HepG2 (cell line): ENCODE results near the gene RBM5. TPM values are rescaled to one million over a fixed set of nuclear protein-coding genes. Genes with fewer than 3 reads are reported as not detected.
A peak's percentile ranks its signal among the peaks of the same experiment; 100 is the strongest.

ENCODE experiments used
- ATAC-seq: fragments of 200-7000 bp; cut with Tn5 transposase; 3 replicates; pipeline ENCODE4 v1.9.1; 2020; ENCODE audit warnings: mild to moderate bottlenecking, moderate library complexity
- BruUV-seq: library from RNA; stranded (reverse); fragments of 400-500 nt; replicated peaks from 2 replicates; lab custom pipeline; 2021; lab: Mats Ljungman, UMichigan
- CTCF ChIA-PET: fragments of 300-600 bp; formaldehyde crosslinking; extraction: SDS; loops from one replicate; lab custom pipeline; 2021; ENCODE audit warnings: low total read pairs, inconsistent platforms, low intra/inter-chr PET ratio; lab: Yijun Ruan, JAX
- POLR2A ChIA-PET: fragments of 350-600 bp; sonication (Branson Sonifier 250); formaldehyde crosslinking; loops from one replicate; lab custom pipeline; 2020; ENCODE audit warnings: antibody characterized with exemption, inconsistent platforms; lab: Yijun Ruan, JAX
- DNase-seq: peaks from one replicate; pipeline ENCODE4 v3.0.0-alpha.2; 2015; ENCODE audit warnings: low spot score
- FAIRE-seq: peaks from 3 replicates; lab custom pipeline; 2011; peaks lifted over from hg19 to GRCh38; lab: Jason Lieb, UNC
- H2AFZ ChIP-seq: one replicate; pipeline ENCODE4 v1.6.1; 2011; ENCODE audit warnings: low read length, inconsistent platforms
- H3K27ac ChIP-seq: fragments of 300-600 bp; 3 replicates; pipeline ENCODE4 v1.8.0; 2011; ENCODE audit warnings: mixed run types, mild to moderate bottlenecking, mixed read lengths, low read length, inconsistent platforms; ENCODE audit not compliant: insufficient read depth; ENCODE audit errors: extremely low read length
- H3K27me3 ChIP-seq, 2 experiments: fragments of 200-600 bp in 1 of 2; 2 replicates in 1 of 2; 3 replicates in 1 of 2; pipeline versions ENCODE4 v1.6.0 to v1.8.0; 2011; ENCODE audit warnings: low read length in 2 of 2, mild to moderate bottlenecking in 2 of 2, moderate library complexity in 2 of 2, inconsistent platforms in 1 of 2; ENCODE audit not compliant: insufficient read depth in 2 of 2, control insufficient read depth in 1 of 2
- H3K36me3 ChIP-seq, 2 experiments: fragments of 200-600 bp in 1 of 2; replicated peaks in 1 of 2; 2 replicates in 1 of 2; 3 replicates in 1 of 2; pipeline versions ENCODE4 v1.5.1 to v1.8.0; 2011; ENCODE audit warnings: low read length in 2 of 2, inconsistent platforms in 1 of 2; ENCODE audit not compliant: insufficient read depth in 2 of 2, control insufficient read depth in 1 of 2
- H3K4me1 ChIP-seq: 2 replicates; pipeline ENCODE4 v1.5.1; 2012; ENCODE audit warnings: low read length, inconsistent platforms; ENCODE audit not compliant: insufficient read depth
- H3K4me2 ChIP-seq: 2 replicates; pipeline ENCODE4 v1.6.0; 2011; ENCODE audit warnings: low read depth, low read length, inconsistent platforms
- H3K4me3 ChIP-seq, 3 experiments: fragments of 200-600 bp in 1 of 3; sonication (generic), shearing (Covaris generic) in 1 of 3; replicated peaks in 1 of 3; 2 replicates each; pipeline ENCODE4 v1.5.1; 2011 to 2016; ENCODE audit warnings: low read length in 3 of 3, inconsistent platforms in 2 of 3, low read depth in 2 of 3, mild to moderate bottlenecking in 2 of 3, control low read depth in 1 of 3, mixed read lengths in 1 of 3; ENCODE audit not compliant: insufficient read depth in 1 of 3
- H3K79me2 ChIP-seq: one replicate; pipeline ENCODE4 v1.6.1; 2011; ENCODE audit warnings: low read length, inconsistent platforms; ENCODE audit not compliant: insufficient read depth
- H3K9ac ChIP-seq: 2 replicates; pipeline ENCODE4 v1.6.0; 2011; ENCODE audit warnings: mild to moderate bottlenecking, low read depth, low read length, inconsistent platforms; ENCODE audit not compliant: insufficient read depth
- H3K9me3 ChIP-seq: 2 replicates; pipeline ENCODE4 v1.5.1; 2012; ENCODE audit warnings: mild to moderate bottlenecking, low read length
- H4K20me1 ChIP-seq: 2 replicates; pipeline ENCODE4 v1.6.0; 2011; ENCODE audit warnings: inconsistent platforms, mild to moderate bottlenecking, low read length, moderate library complexity; ENCODE audit not compliant: insufficient read depth
- FOXA1 ChIP-seq, 2 experiments: fragments of 450-650 bp in 1 of 2; sonication (generic) in 1 of 2; formaldehyde crosslinking in 1 of 2; IDR thresholded peaks; 2 replicates each; pipeline versions ENCODE4 v1.4.0 to v1.6.1; 2016 to 2020; ENCODE audit warnings: missing genetic modification reagents in 1 of 2
- HCFC1 ChIP-seq: fragments of 150-350 bp; IDR thresholded peaks from 2 replicates; pipeline ENCODE4 v1.6.1; 2014; ENCODE audit warnings: low read depth, low read length
- MAZ ChIP-seq, 2 experiments: sonication (generic) in 1 of 2; formaldehyde crosslinking in 1 of 2; IDR thresholded peaks; 2 replicates each; pipeline versions ENCODE4 v1.5.0 to v1.6.1; 2012 to 2020; ENCODE audit warnings: low read depth in 2 of 2, mild to moderate bottlenecking in 2 of 2, borderline replicate concordance in 1 of 2, improper control_type of control experiment in 1 of 2, low read length in 1 of 2, missing genetic modification reagents in 1 of 2, moderate library complexity in 1 of 2
- UBTF ChIP-seq: sonication (generic); formaldehyde crosslinking; IDR thresholded peaks from 2 replicates; pipeline ENCODE4 v1.4.0; 2020; ENCODE audit warnings: mild to moderate bottlenecking, missing genetic modification reagents
- ZNF414 ChIP-seq: sonication (generic); formaldehyde crosslinking; IDR thresholded peaks from 2 replicates; pipeline ENCODE4 v1.5.0; 2020; ENCODE audit warnings: missing genetic modification reagents
- ZNF788 ChIP-seq: sonication (generic); formaldehyde crosslinking; IDR thresholded peaks from 2 replicates; pipeline ENCODE4 v1.5.0; 2020; ENCODE audit warnings: mild to moderate bottlenecking, missing genetic modification reagents, borderline replicate concordance
- WGBS: methylation state at CpG from one replicate; pipeline ENCODE4 v1.1.6; 2017; ENCODE audit warnings: low lambda C conversion rate; 5-methylcytosine and 5-hydroxymethylcytosine counted together
- in situ Hi-C: cut with HindIII; loops from 2 replicates; pipeline ENCODE4 v1.10.0; 2017; ENCODE audit warnings: low pct_unique_long_range_greater_than_20kb; ENCODE audit not compliant: extremely low pct_ligation_motif_present
- intact Hi-C: fragments of 100-400 bp; cut with micrococcal nuclease; formaldehyde crosslinking; loops from one replicate; pipeline ENCODE4 v1.10.0; 2022; ENCODE audit not compliant: unreplicated experiment
- polyA plus RNA-seq, 8 experiments: library from polyadenylated mRNA; depleted of rRNA in 3 of 8; stranded (reverse) in 7 of 8; unstranded in 1 of 8; fragments of >200 nt; fragmentation: Illumina TruSeq in 4 of 8; extraction: Trizol in 4 of 8; gene quantifications; 2 replicates each; pipeline versions ENCODE4 v1.2.1 to v1.2.3, GENCODE V29; 2011 to 2016; ENCODE audit warnings: low read depth in 4 of 8, missing spikeins in 1 of 8, mixed read lengths in 1 of 8; ENCODE audit not compliant: insufficient read depth in 1 of 8
- total RNA-seq, 5 experiments: library from RNA; depleted of rRNA; stranded (reverse); fragments of >200 nt; fragmentation: Illumina TruSeq; extraction: Trizol; gene quantifications; 2 replicates each; pipeline ENCODE4 v1.2.3, GENCODE V29; 2016; ENCODE audit warnings: low read depth in 1 of 5

RBM5 gene
- total and polyA plus RNA-seq, 2 of the 13 experiments (the other 11 are each of a cell fraction or from before 2014, with no cell fraction given), result 106 to 204 TPM

DNA sequence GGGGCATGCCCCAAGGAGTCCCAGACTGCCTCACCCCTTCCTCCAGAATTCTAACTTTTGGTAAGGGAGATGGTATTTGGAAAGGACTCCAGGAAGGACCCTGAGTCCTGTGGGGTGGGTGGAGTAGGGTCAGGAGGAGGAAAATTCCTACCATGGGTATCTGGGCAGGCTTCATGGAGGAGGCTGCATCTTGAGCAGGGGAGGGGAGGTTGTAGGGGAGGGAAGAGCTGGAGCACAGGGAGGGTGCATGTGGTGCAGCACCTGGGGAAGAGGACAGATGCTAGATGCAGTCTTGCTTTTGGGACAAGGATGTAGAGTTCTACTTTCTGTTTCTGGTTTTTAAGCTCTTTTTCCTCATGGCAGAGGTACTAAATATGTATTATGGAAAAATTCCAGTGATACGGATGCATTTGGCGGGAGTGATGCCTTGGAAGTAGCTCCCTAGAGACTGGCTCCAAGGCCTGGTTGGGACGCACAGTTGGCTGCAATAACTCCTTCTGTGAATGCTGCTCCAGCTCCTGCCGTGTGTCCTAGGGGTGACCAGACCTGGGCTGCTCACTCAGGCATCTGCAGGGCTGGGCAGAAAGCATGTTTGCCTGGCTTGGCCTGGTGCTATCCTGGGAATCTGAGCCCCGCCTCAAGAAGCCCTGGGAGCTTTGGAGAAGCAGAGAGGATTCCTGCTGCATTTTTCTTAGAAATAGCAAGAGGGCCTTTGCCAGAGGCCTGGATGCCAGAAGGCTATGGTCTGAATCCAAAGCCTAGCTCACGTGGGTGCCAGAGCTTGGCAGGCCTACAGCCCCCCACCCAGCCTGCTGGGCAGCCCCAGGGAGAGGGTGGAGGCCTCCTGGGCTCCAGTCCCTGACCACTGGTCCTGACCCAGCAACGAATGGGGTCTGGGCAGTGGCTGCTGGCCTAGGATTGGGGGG is 76.5 kb downstream of the RBM5 start:
- H3K9ac ChIP-seq, result 0 out of 2 replicates have a peak overlapping the region, but pooled peaks have one; percentile 13
- POLR2A ChIA-PET, result interaction anchor here (1.4 to 1.9 kb wide), 2 partner anchors 9 to 31 kb away, joined by 4 to 5 read pairs; no protein-coding TSS in a partner anchor
- FAIRE-seq (no peak), DNase-seq (no peak), ATAC-seq (no peak)
- no TSS peak for BruUV-seq
- H3K4me1 ChIP-seq, result peaks cover 86% of the 10 kb centered on the region
- H3K27ac ChIP-seq, result no peak overlapping the region
- H2AFZ ChIP-seq, result no peak overlapping the region
- CTCF ChIA-PET, result no interaction called here
- intact Hi-C loops, result no loop called here
- TF ChIP-seq ZNF788 (CRISPR knock-in tag) (peak; percentile 30; the same call in 1 of the 2 replicates), FOXA1 (IDR thresholded peaks at IDR 0.05) (no peak), FOXA1 (CRISPR knock-in tag; IDR thresholded peaks at IDR 0.05) (no peak), MAZ (IDR thresholded peaks at IDR 0.05; ENCODE audit: borderline replicate concordance, low read depth, low read length) (no peak), MAZ (CRISPR knock-in tag; IDR thresholded peaks at IDR 0.05; ENCODE audit: low read depth) (0 out of 2 replicates have a peak, but pooled peaks have one; percentile 22)
- peak overlapping the region; percentile 68; the same call in 1 of the 2 replicates for H3K4me2 ChIP-seq
- peaks cover 0 to 7% of the 10 kb centered on the region in 2 experiments; a peak in 1 of 5 replicates for H3K36me3 ChIP-seq
- no peak overlapping the region for H3K4me3 ChIP-seq
- no peaks in the 10 kb centered on the region for H3K27me3 ChIP-seq
- H4K20me1 ChIP-seq, result no peaks in the 10 kb centered on the region
- peaks cover 5% of the 10 kb centered on the region for H3K79me2 ChIP-seq
- in situ Hi-C loops, result no loop called here
- H3K9me3 ChIP-seq, result no peaks in the 10 kb centered on the region
- WGBS, result 93% methylated on average over 3 of the region's 7 CpGs

- Histone ChIP-seq H4K20me1 (no peaks in the 10 kb centered on the region), H2AFZ (no peak overlapping the region), H3K4me1 (peaks cover 93% of the 10 kb centered on the region), H3K79me2 (peaks cover 5% of the 10 kb centered on the region), H3K27me3 (no peaks in the 10 kb centered on the region), H3K9ac (peak overlapping the region; percentile 30; the same call in 1 of the 2 replicates), H3K9me3 (no peaks in the 10 kb centered on the region), H3K4me3 (peak overlapping the region in 1 of 3 experiments; percentile 60; a peak in 1 of 6 replicates), H3K36me3 (0 out of 5 replicates have a peak, but pooled peaks cover 0 to 3% of the 10 kb centered on the region in 2 experiments), H3K4me2 (peak overlapping the region; percentile 68), H3K27ac (peak overlapping the region; percentile 68)
- no peak for ATAC-seq
- ChIA-PET CTCF (no interaction called here), POLR2A (interaction anchor here (1.4 kb wide), 1 partner anchor 10 kb away, joined by 4 read pairs; no protein-coding TSS in a partner anchor)
- no TSS peak for BruUV-seq
- intact Hi-C loops, result no loop called here
- DNase-seq, result no peak
- in situ Hi-C loops, result no loop called here
- WGBS, result 55% methylated on average over 11 of the region's 15 CpGs
- no peak for FAIRE-seq
- TF ChIP-seq ZNF414 (CRISPR knock-in tag) (no peak), UBTF (CRISPR knock-in tag) (0 out of 2 replicates have a peak, but pooled peaks have one; percentile 15), HCFC1 (no peak)
Measured at GRCh38 chr3:50165910-50166538, 77.3 kb downstream of the RBM5 start.
